ENCODE data around the gene SLX9.

GRCh38 chr21:44974676-44975075 lies 34.8 kb downstream of the SLX9 start:
- TF ChIP-seq POLR2A (IDR thresholded peaks at IDR 0.05): no peak
- TF ChIP-seq CTCF (IDR thresholded peaks at IDR 0.05): no peak

Measured in right lobe of liver (tissue), 4 donors.